DMS153 (cell line): ENCODE results near the gene ZFP3.
"Not testable (repeated sequence)": the region's sequence is repeated elsewhere in the genome, so short reads cannot be mapped to it uniquely, and the experiment has no call there.

Source experiments
- DNase-seq: peaks from one replicate; lab custom pipeline; 2025; lab: John Stamatoyannopoulos, UW

ZFP3 gene

GRCh38 chr17:5124896-5125295 is 46.6 kb downstream of the ZFP3 start:
- not testable (repeated sequence) for DNase-seq

GRCh38 chr17:5126719-5127488 is 48.6 kb downstream of the ZFP3 start:
- DNase-seq, result no peak

- no peak for DNase-seq
Observed at GRCh38 chr17:5127910-5128309, 49.6 kb downstream of the ZFP3 start.

GRCh38 chr17:5128387-5128786 is 50.1 kb downstream of the ZFP3 start:
- not testable (repeated sequence) for DNase-seq

- no peak for DNase-seq
Observed at GRCh38 chr17:5128905-5129535, 50.8 kb downstream of the ZFP3 start.

- DNase-seq, result not testable (repeated sequence)
Observed at GRCh38 chr17:5129770-5130169, 51.5 kb downstream of the ZFP3 start.

- DNase-seq, result not testable (repeated sequence)
Observed at GRCh38 chr17:5130261-5130660, 52.0 kb downstream of the ZFP3 start.

GRCh38 chr17:5130687-5131086 is 52.4 kb downstream of the ZFP3 start:
- not testable (repeated sequence) for DNase-seq

- no peak for DNase-seq
Observed at GRCh38 chr17:5131146-5131715, 53.0 kb downstream of the ZFP3 start.

GRCh38 chr17:5131799-5132502 is 53.7 kb downstream of the ZFP3 start:
- not testable (repeated sequence) for DNase-seq

GRCh38 chr17:5132503-5133225 is 54.4 kb downstream of the ZFP3 start:
- DNase-seq, result not testable (repeated sequence)

GRCh38 chr17:5133311-5133710 is 55.0 kb downstream of the ZFP3 start:
- DNase-seq, result no peak

GRCh38 chr17:5133961-5134360 is 55.7 kb downstream of the ZFP3 start:
- not testable (repeated sequence) for DNase-seq

- DNase-seq, result not testable (repeated sequence)
Observed at GRCh38 chr17:5134571-5134970, 56.3 kb downstream of the ZFP3 start.

- DNase-seq, result not testable (repeated sequence)
Observed at GRCh38 chr17:5135131-5135712, 57.0 kb downstream of the ZFP3 start.

GRCh38 chr17:5135726-5136579 is 57.7 kb downstream of the ZFP3 start:
- DNase-seq, result no peak

- DNase-seq, result not testable (repeated sequence)
Observed at GRCh38 chr17:5136580-5137412, 58.5 kb downstream of the ZFP3 start.

- DNase-seq, result not testable (repeated sequence)
Observed at GRCh38 chr17:5137511-5138197, 59.4 kb downstream of the ZFP3 start.

- not testable (repeated sequence) for DNase-seq
Observed at GRCh38 chr17:5138198-5138544, 59.9 kb downstream of the ZFP3 start.
